Bronchial epithelial cell (primary cell): ENCODE measurements around the gene NLRP13. TPM values are rescaled to one million over a fixed set of nuclear protein-coding genes. Genes with fewer than 3 reads are reported as not detected.
A peak's percentile ranks its signal among the peaks of the same experiment; 100 is the strongest.

ENCODE experiments used
- DNase-seq: peaks from one replicate; pipeline ENCODE4 v3.0.0-alpha.2; 2010; ENCODE audit warnings: low read depth
- FAIRE-seq: peaks from 2 replicates; lab custom pipeline; 2011; peaks lifted over from hg19 to GRCh38; lab: Jason Lieb, UNC
- H3K27me3 ChIP-seq: 2 replicates; pipeline ENCODE4 v1.5.1; 2011; ENCODE audit warnings: low read length; ENCODE audit not compliant: control insufficient read depth, insufficient read depth
- H3K36me3 ChIP-seq: 2 replicates; pipeline ENCODE4 v1.5.1; 2011; ENCODE audit warnings: low read length; ENCODE audit not compliant: control insufficient read depth, insufficient read depth
- H3K4me3 ChIP-seq: 2 replicates; pipeline ENCODE4 v1.5.1; 2011; ENCODE audit warnings: mild to moderate bottlenecking, low read depth, low read length, control low read depth
- total RNA-seq: library from RNA; depleted of rRNA; stranded (reverse); fragments of >200 nt; gene quantifications from 2 replicates; pipeline ENCODE4 v1.2.1, GENCODE V29; 2014
- TF ChIP-seq, protein P1 (sequence below): IDR thresholded peaks from 2 replicates; pipeline ENCODE4 v1.5.1; 2011; ENCODE audit warnings: mild to moderate bottlenecking, moderate library complexity, low read length, control low read depth, inconsistent platforms; ENCODE audit not compliant: insufficient read depth, severe bottlenecking

The NLRP13 gene
- not detected in 2 replicates for total RNA-seq

DNA sequence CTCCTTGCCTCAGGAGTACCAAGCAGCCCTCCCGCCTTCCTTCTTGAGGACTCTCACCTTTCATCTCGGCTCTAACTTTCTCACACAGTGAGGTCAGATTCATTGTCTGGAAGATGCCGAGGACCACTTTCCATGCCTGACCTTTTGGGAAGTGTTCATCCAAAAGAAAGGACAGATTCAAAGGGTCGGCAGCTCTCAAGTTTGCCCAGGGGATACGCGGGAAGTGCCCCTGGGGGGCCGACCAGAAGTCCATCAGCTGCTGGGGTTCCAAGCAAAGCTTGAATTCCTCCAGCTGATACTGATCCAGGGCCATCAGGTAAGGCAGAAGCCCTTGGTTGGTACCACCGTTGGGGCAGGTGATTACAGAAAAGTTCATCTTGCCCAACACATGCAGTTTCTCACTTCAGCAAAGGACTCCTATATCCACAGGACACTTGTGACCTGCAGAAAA is at the start of gene NLRP13:
TSS of gene NLRP13 (minus strand) at position 401 of the 451 bp plus-strand sequence. CDS start at position 376, 25 bp downstream.
- H3K27me3 ChIP-seq, result no peaks in the 10 kb centered on the region
- H3K4me3 ChIP-seq, result no peak within 1 kb of the TSS
- H3K36me3 ChIP-seq, result no peaks in the 10 kb centered on the region
- TF ChIP-seq, protein P1, sequence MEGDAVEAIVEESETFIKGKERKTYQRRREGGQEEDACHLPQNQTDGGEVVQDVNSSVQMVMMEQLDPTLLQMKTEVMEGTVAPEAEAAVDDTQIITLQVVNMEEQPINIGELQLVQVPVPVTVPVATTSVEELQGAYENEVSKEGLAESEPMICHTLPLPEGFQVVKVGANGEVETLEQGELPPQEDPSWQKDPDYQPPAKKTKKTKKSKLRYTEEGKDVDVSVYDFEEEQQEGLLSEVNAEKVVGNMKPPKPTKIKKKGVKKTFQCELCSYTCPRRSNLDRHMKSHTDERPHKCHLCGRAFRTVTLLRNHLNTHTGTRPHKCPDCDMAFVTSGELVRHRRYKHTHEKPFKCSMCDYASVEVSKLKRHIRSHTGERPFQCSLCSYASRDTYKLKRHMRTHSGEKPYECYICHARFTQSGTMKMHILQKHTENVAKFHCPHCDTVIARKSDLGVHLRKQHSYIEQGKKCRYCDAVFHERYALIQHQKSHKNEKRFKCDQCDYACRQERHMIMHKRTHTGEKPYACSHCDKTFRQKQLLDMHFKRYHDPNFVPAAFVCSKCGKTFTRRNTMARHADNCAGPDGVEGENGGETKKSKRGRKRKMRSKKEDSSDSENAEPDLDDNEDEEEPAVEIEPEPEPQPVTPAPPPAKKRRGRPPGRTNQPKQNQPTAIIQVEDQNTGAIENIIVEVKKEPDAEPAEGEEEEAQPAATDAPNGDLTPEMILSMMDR, result no peak
- FAIRE-seq (no peak), DNase-seq (no peak)

GRCh38 chr19:55980415-55980814 is 48.3 kb upstream of the NLRP13 start:
- FAIRE-seq (no peak), DNase-seq (no peak)
- no peak overlapping the region for H3K4me3 ChIP-seq
- TF ChIP-seq, protein P1, result no peak
- H3K36me3 ChIP-seq, result no peaks in the 10 kb centered on the region
- H3K27me3 ChIP-seq, result no peaks in the 10 kb centered on the region

GRCh38 chr19:55973982-55974381 is 41.8 kb upstream of the NLRP13 start:
- no peaks in the 10 kb centered on the region for H3K27me3 ChIP-seq
- TF ChIP-seq, protein P1, result no peak
- no peak for FAIRE-seq

GRCh38 chr19:55962186-55962585 is 30.1 kb upstream of the NLRP13 start:
- TF ChIP-seq, protein P1, result no peak
- H3K36me3 ChIP-seq, result no peaks in the 10 kb centered on the region
- no peaks in the 10 kb centered on the region for H3K27me3 ChIP-seq
- no peak overlapping the region for H3K4me3 ChIP-seq
- DNase-seq, result no peak
- FAIRE-seq, result peak; percentile 32

More at GRCh38 chr19:55973982-55974381, 41.8 kb upstream of the NLRP13 start:
- Histone ChIP-seq H3K4me3 (no peak overlapping the region), H3K36me3 (no peaks in the 10 kb centered on the region)
- no peak for DNase-seq

- DNase-seq (no peak), FAIRE-seq (no peak)
- no peak overlapping the region for H3K4me3 ChIP-seq
- TF ChIP-seq, protein P1, result no peak
- H3K27me3 ChIP-seq, result no peaks in the 10 kb centered on the region
- H3K36me3 ChIP-seq, result no peaks in the 10 kb centered on the region
Measured at GRCh38 chr19:55959996-55960675, 28.0 kb upstream of the NLRP13 start.
